Kidney (tissue), 14 donors: ENCODE results near the gene KRT33A. TPM values are rescaled to one million over a fixed set of nuclear protein-coding genes. Genes with fewer than 3 reads are reported as not detected.
"Not testable (repeated sequence)": the region's sequence is repeated elsewhere in the genome, so short reads cannot be mapped to it uniquely, and the experiment has no call there.

Experiments
- DNase-seq, 5 donors: peaks; one replicate each; pipeline ENCODE4 v3.0.0-alpha.2; 2013 to 2020
- FAIRE-seq: peaks from 2 replicates; lab custom pipeline; 2012; peaks lifted over from hg19 to GRCh38; lab: Jason Lieb, UNC
- H3K27ac ChIP-seq, 2 donors: one replicate each; pipeline ENCODE4 v1.7.0; 2013; ENCODE audit warnings: low read depth in 2 of 2, low read length in 2 of 2, inconsistent platforms in 1 of 2
- H3K27me3 ChIP-seq: one replicate; pipeline ENCODE4 v1.7.1; 2013; ENCODE audit warnings: low read length, inconsistent platforms; ENCODE audit not compliant: control insufficient read depth, insufficient read depth
- H3K36me3 ChIP-seq, 3 donors: one replicate each; pipeline versions ENCODE4 v1.7.0 to v1.7.1; 2013; ENCODE audit warnings: low read length in 3 of 3, control low read depth in 1 of 3, inconsistent platforms in 1 of 3; ENCODE audit not compliant: insufficient read depth in 3 of 3, control insufficient read depth in 2 of 3
- H3K4me1 ChIP-seq, 3 donors: one replicate each; pipeline versions ENCODE4 v1.7.0 to v1.7.1; 2013; ENCODE audit warnings: low read length in 3 of 3, inconsistent platforms in 1 of 3, low read depth in 1 of 3; ENCODE audit not compliant: control insufficient read depth in 2 of 3, insufficient read depth in 2 of 3
- H3K4me3 ChIP-seq, 3 donors: one replicate each; pipeline versions ENCODE4 v1.7.0 to v1.8.1; 2013; ENCODE audit warnings: low read length in 3 of 3, control low read depth in 1 of 3, inconsistent platforms in 1 of 3
- H3K9ac ChIP-seq, 3 donors: one replicate each; pipeline versions ENCODE4 v1.7.0 to v1.7.1; 2013; ENCODE audit warnings: low read length in 3 of 3, control low read depth in 1 of 3, inconsistent platforms in 1 of 3
- H3K9me3 ChIP-seq, 3 donors: one replicate each; pipeline versions ENCODE4 v1.7.0 to v1.7.1; 2013; ENCODE audit warnings: low read length in 3 of 3, control low read depth in 1 of 3, inconsistent platforms in 1 of 3; ENCODE audit not compliant: control insufficient read depth in 2 of 3, insufficient read depth in 1 of 3
- intact Hi-C: fragments of 100-400 bp; cut with DNase I; formaldehyde crosslinking; loops from one replicate; pipeline ENCODE4 v1.11.1; 2022
- polyA plus RNA-seq: library from polyadenylated mRNA; stranded (reverse); fragments of 350-450 nt; fragmentation: Illumina TruSeq; extraction: RNeasy Lipid Tissue Mini Kit (QIAGEN cat#74804); gene quantifications from one replicate; pipeline ENCODE4 v1.2.3, GENCODE V29; 2014; ENCODE audit warnings: low read depth, low replicate concordance; ENCODE audit not compliant: insufficient read depth
- total RNA-seq: library from RNA; stranded (reverse); fragmentation: NEBNext Ultra II Directional; extraction: Animal tissue kit (Norgen Biotek cat#: 25700); gene quantifications from one replicate; pipeline ENCODE4 v1.2.1, GENCODE V29; 2021
- TF ChIP-seq, protein P1 (sequence below): IDR thresholded peaks from 3 replicates; pipeline ENCODE4 v1.5.1; 2012; ENCODE audit warnings: mild to moderate bottlenecking, moderate library complexity, borderline replicate concordance; ENCODE audit not compliant: insufficient read depth; ENCODE audit errors: extremely low read depth
- donor health status: control.
- donor health status: control.
- donor health status: control.
- donor health status: control.
- donor health status: control.
- donor health status: DM: yes; HTN: yes; CAD: no.
- donor health status: Normal renal cell carcinoma (clear cell type).

KRT33A gene
- total and polyA plus RNA-seq, 2 donors from 2014 or later, result not detected

DNA sequence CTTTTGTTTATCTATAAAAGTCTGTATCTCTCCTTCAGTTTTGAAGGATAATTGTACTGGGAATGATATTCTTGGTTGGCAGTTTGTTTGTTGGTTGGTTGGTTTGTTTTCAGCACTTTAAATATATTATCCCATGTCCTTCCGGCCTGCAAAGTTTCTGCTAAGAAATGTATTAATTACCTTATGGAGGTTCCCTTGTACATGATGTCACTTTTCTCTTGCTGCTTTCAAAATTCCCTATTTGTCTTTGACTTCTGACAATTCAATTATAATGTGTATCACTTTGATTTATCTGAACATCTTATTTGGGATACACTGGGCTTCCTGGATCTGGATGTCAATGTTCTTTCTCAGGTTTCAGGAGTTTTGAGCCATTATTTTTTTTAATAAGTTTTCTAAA lies 35.6 kb upstream of the KRT33A start:
- no peak for FAIRE-seq
- TF ChIP-seq, protein P1, sequence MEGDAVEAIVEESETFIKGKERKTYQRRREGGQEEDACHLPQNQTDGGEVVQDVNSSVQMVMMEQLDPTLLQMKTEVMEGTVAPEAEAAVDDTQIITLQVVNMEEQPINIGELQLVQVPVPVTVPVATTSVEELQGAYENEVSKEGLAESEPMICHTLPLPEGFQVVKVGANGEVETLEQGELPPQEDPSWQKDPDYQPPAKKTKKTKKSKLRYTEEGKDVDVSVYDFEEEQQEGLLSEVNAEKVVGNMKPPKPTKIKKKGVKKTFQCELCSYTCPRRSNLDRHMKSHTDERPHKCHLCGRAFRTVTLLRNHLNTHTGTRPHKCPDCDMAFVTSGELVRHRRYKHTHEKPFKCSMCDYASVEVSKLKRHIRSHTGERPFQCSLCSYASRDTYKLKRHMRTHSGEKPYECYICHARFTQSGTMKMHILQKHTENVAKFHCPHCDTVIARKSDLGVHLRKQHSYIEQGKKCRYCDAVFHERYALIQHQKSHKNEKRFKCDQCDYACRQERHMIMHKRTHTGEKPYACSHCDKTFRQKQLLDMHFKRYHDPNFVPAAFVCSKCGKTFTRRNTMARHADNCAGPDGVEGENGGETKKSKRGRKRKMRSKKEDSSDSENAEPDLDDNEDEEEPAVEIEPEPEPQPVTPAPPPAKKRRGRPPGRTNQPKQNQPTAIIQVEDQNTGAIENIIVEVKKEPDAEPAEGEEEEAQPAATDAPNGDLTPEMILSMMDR, result no peak
- no peak overlapping the region for H3K27ac ChIP-seq
- H3K9ac ChIP-seq, result no peak overlapping the region
- no peak overlapping the region for H3K4me3 ChIP-seq
- intact Hi-C loops, result no loop called here
- H3K36me3 ChIP-seq, result no peaks in the 10 kb centered on the region
- H3K4me1 ChIP-seq, result no peaks in the 10 kb centered on the region
- no peak for DNase-seq
- H3K27me3 ChIP-seq, result no peaks in the 10 kb centered on the region
- H3K9me3 ChIP-seq, result peaks cover 0 to 3% (median 0%) of the 10 kb centered on the region in 3 donors

DNA sequence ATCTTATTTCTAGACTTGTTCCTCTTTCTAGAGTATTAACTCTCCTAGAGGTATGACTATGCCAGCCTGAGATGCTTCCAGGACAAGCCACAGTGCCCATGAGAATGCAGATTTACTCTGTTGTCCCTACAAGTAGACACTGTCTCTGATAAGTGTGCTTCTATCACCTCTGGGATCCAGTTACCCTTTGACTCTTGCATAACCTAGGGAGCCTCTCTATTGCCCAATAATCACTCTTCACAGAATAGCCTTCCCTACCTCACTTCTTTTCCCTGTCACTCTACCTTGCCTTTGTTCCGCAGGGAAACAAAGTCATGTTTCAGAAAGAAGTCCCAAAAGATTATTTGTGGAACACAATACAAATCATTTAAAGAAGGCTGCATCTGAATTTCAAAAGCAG lies 33.1 kb upstream of the KRT33A start:
- H3K9me3 ChIP-seq, result peaks cover 0 to 3% (median 0%) of the 10 kb centered on the region in 3 donors
- no peak for DNase-seq
- FAIRE-seq, result no peak
- intact Hi-C loops, result no loop called here
- H3K27ac ChIP-seq, result no peak overlapping the region
- no peak overlapping the region for H3K9ac ChIP-seq
- TF ChIP-seq, protein P1, result no peak
- H3K4me1 ChIP-seq, result no peaks in the 10 kb centered on the region
- no peaks in the 10 kb centered on the region for H3K27me3 ChIP-seq
- H3K4me3 ChIP-seq, result no peak overlapping the region
- no peaks in the 10 kb centered on the region for H3K36me3 ChIP-seq

DNA sequence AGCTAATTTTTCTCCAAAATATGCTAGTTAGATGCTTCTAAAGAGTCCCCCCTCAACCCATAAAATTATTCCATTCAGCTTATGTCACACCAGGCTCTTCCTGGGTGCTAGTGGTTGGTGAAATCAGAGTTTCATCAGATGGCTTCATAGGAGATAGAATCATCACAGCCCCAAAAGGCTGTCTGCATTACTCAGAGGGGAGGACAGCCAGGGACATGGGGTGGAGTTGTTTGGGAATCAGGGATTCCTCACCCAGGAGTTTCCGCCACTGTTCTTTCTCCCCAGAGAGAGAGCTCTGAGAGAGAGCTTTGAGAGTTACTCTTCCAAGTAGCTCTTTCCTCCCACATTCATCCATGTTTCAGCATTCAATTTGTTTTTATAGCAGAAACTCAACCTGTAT lies 31.8 kb upstream of the KRT33A start:
- no peak for DNase-seq
- intact Hi-C loops, result no loop called here
- FAIRE-seq, result no peak

DNA sequence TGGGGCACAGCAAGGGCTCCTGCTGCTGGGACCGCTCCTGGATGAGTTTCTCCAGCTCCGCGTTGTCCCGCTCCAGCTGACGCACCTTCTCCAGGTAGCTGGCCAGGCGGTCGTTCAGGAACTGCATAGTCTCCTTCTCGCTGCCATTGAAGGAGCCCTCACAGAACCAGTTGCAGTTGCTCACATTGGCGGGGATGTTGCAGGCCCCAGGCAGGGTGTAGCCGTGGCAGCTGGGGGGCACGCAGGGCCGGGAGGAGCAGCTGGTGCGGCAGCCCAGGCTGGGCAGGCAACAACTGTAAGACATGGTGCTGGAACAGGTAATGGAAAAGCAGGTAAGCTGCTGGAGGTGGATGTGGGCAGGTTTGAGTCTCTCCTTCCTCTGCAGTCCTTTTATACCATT lies 31.3 kb upstream of the KRT33A start, which contains the start of gene KRT34:
TSS of gene KRT34 (minus strand) at position 364 of the 400 bp plus-strand sequence. CDS start at position 304, 60 bp downstream.
- DNase-seq, intact Hi-C loops, H3K4me3 ChIP-seq, H3K9ac ChIP-seq, H3K27ac ChIP-seq, H3K9me3 ChIP-seq, H3K36me3 ChIP-seq, H3K4me1 ChIP-seq, H3K27me3 ChIP-seq, FAIRE-seq: not testable (repeated sequence)

More for the DNA sequence above, 31.8 kb upstream of the KRT33A start:
- no peak overlapping the region for H3K4me3 ChIP-seq
- H3K4me1 ChIP-seq, result no peaks in the 10 kb centered on the region
- H3K27me3 ChIP-seq, result no peaks in the 10 kb centered on the region
- TF ChIP-seq, protein P1, result no peak
- H3K36me3 ChIP-seq, result no peaks in the 10 kb centered on the region
- H3K9ac ChIP-seq, result no peak overlapping the region
- peaks cover 0 to 3% (median 0%) of the 10 kb centered on the region in 3 donors for H3K9me3 ChIP-seq
- H3K27ac ChIP-seq, result no peak overlapping the region

DNA sequence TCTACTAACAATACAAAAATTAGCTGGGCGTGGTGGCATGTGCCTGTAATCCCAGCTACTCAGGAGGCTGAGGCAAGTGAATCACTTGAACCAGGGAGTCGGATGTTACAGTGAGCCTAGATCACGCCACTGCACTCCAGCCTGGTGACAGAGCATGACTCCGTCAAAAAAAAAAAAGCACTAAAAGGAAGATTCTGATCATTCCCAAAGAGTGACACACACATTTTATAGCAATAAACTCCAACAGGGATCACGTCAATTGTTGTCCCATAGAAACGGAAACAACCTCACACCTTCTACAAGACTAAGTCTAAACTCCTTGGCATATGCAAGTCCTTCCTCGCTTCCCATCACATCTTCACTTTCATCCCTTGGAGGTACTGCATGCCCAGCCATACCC lies 29.5 kb upstream of the KRT33A start:
- H3K9me3 ChIP-seq, H3K4me3 ChIP-seq, H3K4me1 ChIP-seq, H3K9ac ChIP-seq, intact Hi-C loops, DNase-seq, H3K27me3 ChIP-seq, H3K36me3 ChIP-seq, FAIRE-seq, H3K27ac ChIP-seq: not testable (repeated sequence)
